Measurements from ENCODE around the gene DMAC2. TPM values are rescaled to one million over a fixed set of nuclear protein-coding genes. Genes with fewer than 3 reads are reported as not detected.

Gene DMAC2
- total and polyA plus RNA-seq, 2 donors (not counting 3 experiments of a cell fraction or from before 2014, with no cell fraction given), result 65.4 to 137 TPM

GRCh38 chr19:41433171-41433570 lies 6.5 kb downstream of the DMAC2 start:
- H3K79me2 ChIP-seq (ENCODE audit: control insufficient read depth, insufficient read depth, low read length), result no peaks in the 10 kb centered on the region
- CTCF ChIA-PET, result interaction anchor here (0.6 to 1.1 kb wide), 2 partner anchors 69 to 137 kb away, joined by 3 to 4 read pairs; partner anchors contain the start of gene B9D2
- dilution Hi-C loops (cut with MboI; ENCODE audit: extremely low pct_ligation_motif_present, low sequenced_read_pairs), result no loop called here
- H3K4me2 ChIP-seq (ENCODE audit: insufficient read depth, low read length), result no peak overlapping the region
- no peaks in the 10 kb centered on the region for H4K20me1 ChIP-seq (replicated peaks; ENCODE audit: control insufficient read depth, extremely low read depth, insufficient read depth, low read length)
- TF ChIP-seq MAX (IDR thresholded peaks at IDR 0.05; ENCODE audit: insufficient read depth, insufficient read length) (no peak), MYC (IDR thresholded peaks at IDR 0.05; ENCODE audit: low read depth, low read length) (no peak), GATA2 (IDR thresholded peaks at IDR 0.05; ENCODE audit: insufficient read depth, insufficient read length, low read depth, low read length) (no peak), POLR2AphosphoS5 (IDR thresholded peaks at IDR 0.05; ENCODE audit: insufficient read depth, low read depth, low read length) (no peak), JUN (IDR thresholded peaks at IDR 0.05; ENCODE audit: borderline replicate concordance, insufficient read depth, insufficient read length, low read depth) (no peak), CTCF (IDR thresholded peaks at IDR 0.05; ENCODE audit: extremely low read depth in 1 of 2, insufficient read depth in 1 of 2, low read depth in 1 of 2, low read length in 2 of 2) (no peak), POLR2A (IDR thresholded peaks at IDR 0.05; ENCODE audit: low read depth, low read length) (no peak), EZH2 (IDR thresholded peaks at IDR 0.05; ENCODE audit: borderline replicate concordance, low read depth, low read length, severe bottlenecking) (no peak)
- intact Hi-C loops (cut with micrococcal nuclease), result loop anchor here (5.0 kb wide), 1 partner anchor 126 kb away; no protein-coding TSS in a partner anchor
- FAIRE-seq, result no peak
- H3K4me3 ChIP-seq (replicated peaks in 1 of 3; ENCODE audit: insufficient read depth in 1 of 3, low read depth in 1 of 3, low read length in 3 of 3), result no peak overlapping the region
- H3K27ac ChIP-seq (ENCODE audit: insufficient read depth, low read depth, low read length), result no peak overlapping the region
- no peak overlapping the region for H3K9ac ChIP-seq (replicated peaks; ENCODE audit: extremely low read depth, insufficient read depth, low read length)
- H2AFZ ChIP-seq (ENCODE audit: low read depth, low read length), result no peak overlapping the region
- H3K4me1 ChIP-seq (ENCODE audit: control insufficient read depth, extremely low read depth, insufficient read depth, low read length), result peaks cover 10% of the 10 kb centered on the region
- peaks cover 0 to 17% of the 10 kb centered on the region in 2 experiments for H3K36me3 ChIP-seq (ENCODE audit: control insufficient read depth in 2 of 2, extremely low read depth in 1 of 2, insufficient read depth in 2 of 2, low read length in 2 of 2)
- no peaks in the 10 kb centered on the region for H3K9me1 ChIP-seq (replicated peaks; ENCODE audit: control insufficient read depth, extremely low read depth, insufficient read depth, low read length)
- no peak for DNase-seq (ENCODE audit: low read depth, low spot score)
- no peaks in the 10 kb centered on the region for H3K27me3 ChIP-seq (ENCODE audit: control insufficient read depth in 2 of 2, insufficient read depth in 2 of 2, low read length in 2 of 2)
- POLR2A ChIA-PET, result no interaction called here
- H3K9me3 ChIP-seq (replicated peaks; ENCODE audit: control insufficient read depth, insufficient read depth, low read length), result no peaks in the 10 kb centered on the region
- no TSS peak for BruUV-seq (replicated peaks)

Measured in endothelial cell of umbilical vein (primary cell).